Pulmonary artery endothelial cell (primary cell): ENCODE results near the gene MPPE1. TPM values are rescaled to one million over a fixed set of nuclear protein-coding genes. Genes with fewer than 3 reads are reported as not detected.
"Not testable (repeated sequence)": the region's sequence is repeated elsewhere in the genome, so short reads cannot be mapped to it uniquely, and the experiment has no call there.

Source experiments
- DNase-seq: peaks from one replicate; pipeline ENCODE4 v3.0.0-alpha.2; 2011; ENCODE audit warnings: low read depth, low spot score
- total RNA-seq: library from RNA; depleted of rRNA; stranded (reverse); fragments of >200 nt; gene quantifications from 2 replicates; pipeline ENCODE4 v1.2.3, GENCODE V29; 2014

MPPE1 gene
- total RNA-seq, 1 donor from 2014 or later: 14.8 TPM

- no peak for DNase-seq
These were observed 17.8 kb upstream of the MPPE1 start for GRCh38 chr18:11925800-11926481.

- DNase-seq: no peak
These were observed 15.3 kb upstream of the MPPE1 start for GRCh38 chr18:11923450-11923849.

GRCh38 chr18:11919522-11919921 is 11.4 kb upstream of the MPPE1 start:
- DNase-seq: not testable (repeated sequence)

DNA sequence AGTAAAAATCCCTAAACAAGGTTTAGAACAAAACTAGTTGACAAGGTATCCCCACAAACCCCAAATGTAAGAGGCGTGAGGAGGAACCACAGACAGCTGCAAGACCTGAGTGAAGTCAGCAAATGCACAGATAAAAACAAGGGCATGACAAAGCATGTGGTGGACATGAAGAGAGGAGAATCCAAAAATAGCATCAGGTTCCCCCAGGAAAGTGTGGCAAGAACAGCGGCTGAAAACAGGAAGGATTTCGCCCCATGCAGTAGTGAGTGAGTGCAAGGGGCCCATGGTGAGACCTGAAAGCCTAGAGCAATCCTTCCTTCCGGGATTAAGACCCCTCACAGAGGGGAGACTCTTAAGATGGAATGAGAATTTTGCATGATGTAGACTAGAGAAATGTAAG is 8.8 kb upstream of the MPPE1 start:
- not testable (repeated sequence) for DNase-seq

DNA sequence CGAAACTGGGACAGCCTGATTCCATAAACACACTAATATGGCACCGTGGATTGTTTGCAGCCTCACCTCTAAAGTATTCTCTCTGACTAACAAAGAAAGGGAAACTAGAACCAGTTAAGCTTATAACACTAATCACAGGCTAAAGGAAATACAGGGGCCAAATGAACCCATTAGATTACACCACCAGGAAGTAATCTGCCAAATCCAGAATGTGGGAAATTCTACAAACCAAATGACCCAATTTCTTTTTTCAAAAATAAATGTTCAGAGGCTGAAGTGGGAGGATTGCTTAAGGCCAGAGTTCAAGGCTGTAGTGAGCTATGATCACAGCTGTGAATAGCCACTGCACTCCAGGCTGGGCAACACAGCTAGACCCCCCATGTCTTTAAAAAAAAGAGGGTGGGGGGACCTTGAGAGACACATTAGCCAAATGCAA is 1.5 kb upstream of the MPPE1 start:
- no peak for DNase-seq

DNA sequence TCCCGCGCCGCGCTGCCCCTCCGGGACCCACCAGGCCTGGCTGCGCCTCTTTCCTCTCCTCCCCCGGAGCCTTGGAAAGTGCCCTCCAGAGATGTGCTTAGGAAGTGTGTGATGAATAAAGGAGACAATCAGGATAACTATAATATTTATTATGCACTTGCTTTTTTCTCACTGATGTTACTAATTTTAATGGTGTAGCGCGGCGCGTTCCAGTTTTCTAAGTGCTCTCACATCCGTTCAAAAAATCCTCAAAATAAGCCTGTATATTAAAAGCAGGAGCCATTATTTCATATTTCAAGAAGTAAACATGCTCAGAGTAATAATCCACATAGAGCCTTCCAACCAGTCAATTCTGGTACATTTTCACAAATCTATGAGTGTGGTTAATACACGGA is 941 bp upstream of the MPPE1 start:
- no peak for DNase-seq

- DNase-seq: no peak
These were observed 917 bp downstream of the MPPE1 start for GRCh38 chr18:11906926-11907874.

DNA sequence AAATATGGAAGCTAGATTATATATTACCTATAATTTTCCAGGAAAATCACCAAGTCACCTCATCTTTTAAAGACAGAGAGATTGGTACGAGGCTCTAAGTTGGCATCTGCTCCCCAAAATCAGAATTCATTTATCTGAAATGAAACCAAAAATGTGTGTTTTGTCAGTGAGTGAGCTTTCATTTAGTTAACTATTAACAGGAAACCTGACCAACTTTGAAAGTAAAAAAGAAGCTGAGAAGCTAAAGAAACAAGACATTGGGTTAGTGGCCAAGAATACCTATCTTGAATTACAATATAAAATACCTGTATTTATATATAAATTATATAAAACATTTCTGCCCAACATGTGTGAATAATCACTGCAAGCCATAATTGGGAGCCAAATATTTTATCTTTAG is 1.9 kb downstream of the MPPE1 start:
- no peak for DNase-seq

DNA sequence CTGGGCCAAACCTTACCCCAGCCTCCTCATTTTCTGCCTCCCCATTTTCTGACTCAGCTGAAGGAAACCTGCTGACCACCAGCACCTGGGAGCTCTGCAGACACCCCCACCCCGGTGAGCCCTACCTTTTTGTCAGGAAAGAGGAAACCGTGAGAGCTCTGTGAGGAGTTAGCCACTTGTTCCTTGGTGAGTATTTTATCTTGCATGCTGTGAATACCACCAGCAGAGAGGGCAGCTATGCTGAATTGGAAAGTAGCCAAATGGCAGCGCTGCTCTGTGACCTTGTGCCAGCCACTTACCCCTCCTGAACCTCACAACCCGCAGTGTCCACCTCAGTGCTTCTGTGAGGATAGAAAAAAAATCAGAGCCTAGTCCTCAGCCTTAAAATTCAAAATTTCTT is 2.5 kb downstream of the MPPE1 start:
- no peak for DNase-seq

DNA sequence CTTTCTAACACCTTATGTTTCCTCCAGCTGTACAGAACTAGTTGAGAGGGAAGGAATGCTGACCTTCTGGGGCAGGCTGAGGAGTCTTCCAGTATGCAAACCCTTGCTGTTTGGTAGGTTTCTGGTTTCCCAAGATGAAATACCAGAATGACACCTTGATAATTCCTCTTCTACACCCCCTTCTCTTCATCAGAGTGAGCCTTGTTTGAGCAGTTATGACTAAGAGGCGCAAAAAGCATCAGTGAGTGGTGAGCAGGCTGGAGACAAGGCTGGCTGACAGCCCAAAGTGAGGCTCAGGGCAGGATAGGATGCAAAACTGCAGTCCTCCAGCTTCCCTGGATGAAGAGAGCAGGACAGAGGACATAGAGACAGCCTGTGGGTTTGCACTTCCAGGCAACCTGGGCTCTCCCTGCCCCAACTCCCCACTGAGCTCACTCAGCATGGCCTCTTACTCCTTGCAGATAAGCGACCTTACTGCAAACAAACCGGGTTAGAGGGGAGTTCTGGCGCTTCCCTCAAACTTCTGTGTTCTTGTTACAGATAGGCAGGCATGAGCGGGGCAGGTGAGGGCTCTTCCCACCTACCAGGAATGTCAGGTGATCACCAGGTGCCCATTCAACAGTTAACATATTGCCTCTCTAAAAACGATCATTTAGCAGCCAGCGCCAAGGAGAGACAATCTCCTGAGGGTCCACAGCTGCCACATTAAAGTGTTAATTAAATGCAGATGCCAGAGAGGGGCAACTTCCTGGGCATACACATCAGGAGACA is 5.4 kb downstream of the MPPE1 start:
- DNase-seq: no peak

GRCh38 chr18:11901826-11902438 is 6.2 kb downstream of the MPPE1 start:
- no peak for DNase-seq

DNA sequence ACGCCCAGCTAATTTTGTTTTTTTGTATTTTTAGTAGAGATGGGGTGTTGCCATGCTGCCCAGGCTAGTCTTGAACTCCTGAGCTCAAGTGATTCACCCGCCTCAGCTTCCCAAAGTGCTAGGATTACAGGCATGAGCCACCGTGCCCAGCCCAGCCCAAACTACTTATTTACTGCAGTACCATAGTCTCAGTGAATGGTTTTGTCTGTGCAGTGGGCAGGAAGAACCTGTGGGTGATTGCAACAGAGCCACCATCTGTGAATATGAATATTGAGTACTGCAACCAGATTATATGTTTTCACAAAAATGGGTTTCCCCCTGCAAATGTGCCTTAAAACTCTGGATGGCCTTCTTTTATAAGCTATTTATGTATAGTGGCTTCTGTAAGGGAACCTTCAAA is 9.1 kb downstream of the MPPE1 start:
- no peak for DNase-seq

GRCh38 chr18:11897781-11898180 is 10.3 kb downstream of the MPPE1 start:
- no peak for DNase-seq

DNA sequence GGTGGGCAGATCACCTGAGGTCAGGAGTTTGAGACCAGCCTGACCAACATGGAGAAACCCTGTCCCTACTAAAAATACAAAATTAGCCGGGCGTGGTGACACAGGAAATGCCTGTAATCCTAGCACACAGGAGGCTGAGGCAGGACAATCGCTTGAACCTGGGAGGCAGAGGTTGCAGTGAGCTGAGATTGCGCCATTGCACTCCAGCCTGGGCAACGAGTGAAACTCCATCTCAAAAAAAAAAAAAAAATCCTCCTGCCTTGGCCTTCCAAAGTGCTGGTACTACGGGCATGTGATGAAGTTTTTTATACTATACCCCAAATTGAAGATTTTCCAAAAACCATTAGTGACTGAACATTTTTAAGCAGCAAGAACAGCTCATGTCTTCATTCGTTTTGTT is 15.7 kb downstream of the MPPE1 start:
- DNase-seq: not testable (repeated sequence)

- no peak for DNase-seq
These were observed 16.4 kb downstream of the MPPE1 start for GRCh38 chr18:11891737-11892136.

GRCh38 chr18:11889284-11889683 is 18.8 kb downstream of the MPPE1 start:
- no peak for DNase-seq

- DNase-seq: no peak
These were observed 19.4 kb downstream of the MPPE1 start for GRCh38 chr18:11888726-11889125.

GRCh38 chr18:11887328-11888128 is 20.6 kb downstream of the MPPE1 start:
- no peak for DNase-seq

GRCh38 chr18:11886577-11887110 is 21.5 kb downstream of the MPPE1 start:
- DNase-seq: no peak

DNA sequence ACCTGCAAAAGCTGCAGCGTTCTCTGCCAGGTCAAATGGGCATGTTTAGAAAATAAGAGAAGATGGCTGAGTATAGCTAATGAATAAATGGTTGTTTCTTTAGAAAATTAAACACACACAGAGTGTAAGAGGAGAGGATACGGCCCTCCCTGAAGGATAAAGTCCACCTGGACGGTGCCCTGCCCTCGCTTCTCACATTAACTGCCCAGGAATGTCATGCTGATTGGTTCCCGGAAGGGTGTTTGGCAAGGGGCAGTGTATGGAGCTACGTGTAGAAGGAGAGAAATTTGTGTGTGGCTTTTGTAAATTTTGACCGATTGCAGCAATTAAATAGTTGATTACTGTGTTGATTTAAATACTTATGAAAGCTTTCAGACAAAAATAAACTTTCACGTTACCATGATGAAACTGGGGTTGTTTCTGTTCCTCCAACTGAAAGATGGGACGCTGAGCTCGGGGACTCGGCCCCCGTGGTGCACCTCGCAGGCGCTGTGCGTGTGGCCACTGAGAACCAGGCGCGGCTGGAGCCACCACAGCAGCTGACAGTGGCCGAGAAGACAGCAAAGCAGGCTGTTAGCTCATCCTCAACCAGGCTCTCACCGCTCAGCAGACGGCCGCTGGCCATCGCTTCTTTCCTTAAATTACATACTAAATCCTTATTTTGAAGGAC is 22.7 kb downstream of the MPPE1 start:
- no peak for DNase-seq
